Mucosa of descending colon (tissue), 3 donors: ENCODE measurements around the gene TM9SF4. TPM values are rescaled to one million over a fixed set of nuclear protein-coding genes. Genes with fewer than 3 reads are reported as not detected.

Experiments used
- ATAC-seq: fragments of 200-7000 bp; cut with Tn5 transposase; one replicate; pipeline ENCODE4 v1.9.1; 2020; ENCODE audit warnings: mild to moderate bottlenecking, moderate library complexity
- DNase-seq, 3 donors: peaks; one replicate each; pipeline ENCODE4 v3.0.0-alpha.2; 2020
- H3K36me3 ChIP-seq: fragments of 200-600 bp; one replicate; pipeline ENCODE4 v1.8.0; 2021; ENCODE audit warnings: low read depth, mild to moderate bottlenecking
- H3K4me1 ChIP-seq: fragments of 200-600 bp; one replicate; pipeline ENCODE4 v1.8.0; 2021; ENCODE audit warnings: low read depth, mild to moderate bottlenecking
- H3K4me3 ChIP-seq: fragments of 200-600 bp; one replicate; pipeline ENCODE4 v1.8.0; 2021; ENCODE audit warnings: mild to moderate bottlenecking
- H3K9me3 ChIP-seq: fragments of 200-600 bp; one replicate; pipeline ENCODE4 v1.8.0; 2021; ENCODE audit warnings: mild to moderate bottlenecking
- CTCF ChIP-seq: fragments of 200-600 bp; IDR thresholded peaks from one replicate; pipeline ENCODE4 v1.8.0; 2022; ENCODE audit warnings: antibody characterized with exemption, mild to moderate bottlenecking
- intact Hi-C, 2 donors: fragments of 100-400 bp; cut with DNase I in 1 of 2; cut with micrococcal nuclease in 1 of 2; formaldehyde crosslinking; loops; one replicate each; pipeline versions ENCODE4 v1.11.0 to v1.11.1; 2022; cut with DNase I, micrococcal nuclease
- total RNA-seq, 3 donors: library from RNA; stranded (reverse); fragmentation: NEBNext Ultra II Directional in 2 of 3; extraction: Animal tissue kit (Norgen Biotek cat#: 25700) in 2 of 3; gene quantifications; one replicate each; pipeline versions ENCODE4 v1.2.1 to v1.2.4, GENCODE V29; 2021 to 2023
- donor health status: DM: no; HTN: no; CAD: no; lungs with moderate emphysema.
- donor health status: DM: no; HTN: no; CAD: no.
- donor health status: DM: no; HTN: yes; CAD: no.

Gene TM9SF4
- total RNA-seq, 3 donors from 2014 or later: 54.1 to 74.7 (median 65.8) TPM

GRCh38 chr20:32208499-32209154 lies 99.1 kb downstream of the TM9SF4 start:
- no peak overlapping the region for H3K4me3 ChIP-seq
- no peak for DNase-seq
- no peak for TF ChIP-seq CTCF
- peaks cover 55% of the 10 kb centered on the region for H3K4me1 ChIP-seq
- H3K36me3 ChIP-seq: peaks cover 4% of the 10 kb centered on the region
- intact Hi-C loops: no loop called here
- H3K9me3 ChIP-seq: no peaks in the 10 kb centered on the region
- ATAC-seq: no peak

DNA sequence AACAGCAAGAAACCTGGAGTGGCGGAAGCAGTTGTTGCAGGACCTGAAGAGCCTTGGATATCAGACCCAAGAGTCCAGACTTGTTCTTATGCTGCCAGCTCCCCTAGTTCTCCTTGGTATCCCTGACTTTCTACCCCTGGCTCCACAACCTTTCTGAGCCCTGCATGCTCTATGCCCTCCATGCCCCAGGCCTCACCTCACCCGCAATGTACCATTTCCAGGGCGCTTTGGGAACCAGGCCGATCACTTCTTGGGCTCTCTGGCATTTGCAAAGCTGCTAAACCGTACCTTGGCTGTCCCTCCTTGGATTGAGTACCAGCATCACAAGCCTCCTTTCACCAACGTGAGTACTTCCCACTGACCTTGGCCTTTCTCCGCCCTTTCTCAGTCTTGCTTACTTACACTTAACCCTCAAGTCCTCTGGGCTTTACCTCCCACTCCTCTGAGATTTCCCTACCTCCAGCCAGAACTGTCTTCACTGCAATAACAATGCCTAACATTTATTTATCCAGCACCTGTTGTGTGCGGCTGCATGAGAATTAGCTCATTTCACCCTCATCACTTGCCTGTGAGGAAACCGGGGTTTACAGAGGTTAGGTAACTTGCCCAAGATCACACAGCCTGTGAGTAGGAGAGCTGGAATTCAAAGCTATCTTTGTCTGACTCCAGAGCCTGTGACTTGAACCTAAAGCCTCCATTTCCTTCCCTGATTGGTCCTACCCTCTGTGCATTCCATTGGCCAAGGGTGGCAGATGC lies 100.5 kb downstream of the TM9SF4 start:
- DNase-seq: no peak
- H3K4me1 ChIP-seq: peaks cover 41% of the 10 kb centered on the region
- no peak overlapping the region for H3K4me3 ChIP-seq
- peaks cover 4% of the 10 kb centered on the region for H3K36me3 ChIP-seq
- H3K9me3 ChIP-seq: no peaks in the 10 kb centered on the region
- no peak for TF ChIP-seq CTCF
- intact Hi-C loops: no loop called here
- ATAC-seq: no peak

GRCh38 chr20:32213870-32214269 lies 104.4 kb downstream of the TM9SF4 start:
- peak; percentile 14 for ATAC-seq
- no peak for DNase-seq
- Histone ChIP-seq H3K36me3 (peaks cover 4% of the 10 kb centered on the region), H3K4me3 (no peak overlapping the region), H3K9me3 (no peaks in the 10 kb centered on the region), H3K4me1 (peaks cover 34% of the 10 kb centered on the region)
- intact Hi-C loops: no loop called here
- TF ChIP-seq CTCF: no peak

- Histone ChIP-seq H3K4me1 (peaks cover 21% of the 10 kb centered on the region), H3K9me3 (no peaks in the 10 kb centered on the region), H3K36me3 (peaks cover 4% of the 10 kb centered on the region), H3K4me3 (no peak overlapping the region)
- DNase-seq (no peak), ATAC-seq (no peak)
- TF ChIP-seq CTCF: no peak
- intact Hi-C loops: no loop called here
Measured at GRCh38 chr20:32215147-32215546, 105.6 kb downstream of the TM9SF4 start.

DNA sequence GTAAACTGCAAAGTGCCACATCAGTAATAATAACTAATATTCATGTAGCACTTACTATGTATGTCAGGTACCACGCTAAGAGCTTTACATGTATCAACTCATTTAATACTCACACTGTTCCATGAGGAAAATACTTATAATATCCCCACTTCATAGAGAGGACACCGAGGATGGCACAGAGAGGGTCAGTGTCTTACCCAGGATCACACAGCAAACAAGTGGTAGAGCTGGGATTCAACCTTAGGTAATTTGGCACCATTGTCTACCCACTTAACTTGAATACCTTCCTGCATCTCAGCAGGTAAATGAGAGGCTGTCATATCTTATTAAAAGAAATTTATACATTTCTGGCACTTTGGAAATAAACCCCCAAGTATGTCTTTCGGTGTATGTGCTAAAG lies 106.2 kb downstream of the TM9SF4 start:
- DNase-seq (no peak), ATAC-seq (no peak)
- Histone ChIP-seq H3K4me3 (no peak overlapping the region), H3K36me3 (peaks cover 4% of the 10 kb centered on the region), H3K4me1 (peaks cover 21% of the 10 kb centered on the region), H3K9me3 (no peaks in the 10 kb centered on the region)
- no peak for TF ChIP-seq CTCF
- intact Hi-C loops: no loop called here
